HepG2 (cell line): ENCODE data around the gene GKN1.

Source experiments
- FOXA1 ChIP-seq, 2 experiments: fragments of 450-650 bp in 1 of 2; sonication (generic) in 1 of 2; formaldehyde crosslinking in 1 of 2; IDR thresholded peaks; 2 replicates each; pipeline versions ENCODE4 v1.4.0 to v1.6.1; 2016 to 2020; ENCODE audit warnings: missing genetic modification reagents in 1 of 2
- HDAC2 ChIP-seq: sonication (generic); formaldehyde crosslinking; IDR thresholded peaks from 2 replicates; pipeline ENCODE4 v1.4.0; 2020; ENCODE audit warnings: missing genetic modification reagents
- JUNB ChIP-seq: sonication (generic); formaldehyde crosslinking; IDR thresholded peaks from 2 replicates; pipeline ENCODE4 v1.8.0; 2022; ENCODE audit warnings: missing genetic modification reagents, mild to moderate bottlenecking, borderline replicate concordance
- KDM1A ChIP-seq: IDR thresholded peaks from 2 replicates; pipeline ENCODE4 v1.6.1; 2016; ENCODE audit warnings: missing compliant biosample characterization
- MAFK ChIP-seq, 2 experiments: IDR thresholded peaks in 1 of 2; conservative IDR thresholded peaks in 1 of 2; 2 replicates each; pipeline ENCODE4 v1.6.1; 2011; ENCODE audit warnings: improper control_type of control experiment in 2 of 2, low read length in 2 of 2
- MIER3 ChIP-seq: IDR thresholded peaks from 2 replicates; pipeline ENCODE4 v1.6.1; 2016; ENCODE audit warnings: missing compliant biosample characterization, borderline replicate concordance
- MXI1 ChIP-seq: IDR thresholded peaks from 3 replicates; pipeline ENCODE4 v1.6.1; 2012; ENCODE audit warnings: low read depth, low read length, inconsistent platforms, borderline replicate concordance
- NRL ChIP-seq: sonication (generic); formaldehyde crosslinking; IDR thresholded peaks from 2 replicates; pipeline ENCODE4 v1.5.0; 2020; ENCODE audit warnings: missing genetic modification reagents, mild to moderate bottlenecking, moderate library complexity, borderline replicate concordance
- TBP ChIP-seq: sonication (generic); formaldehyde crosslinking; IDR thresholded peaks from 2 replicates; pipeline ENCODE4 v1.5.0; 2020; ENCODE audit warnings: missing genetic modification reagents
- ZMYM3 ChIP-seq: sonication (generic); formaldehyde crosslinking; IDR thresholded peaks from 2 replicates; pipeline ENCODE4 v1.5.1; 2020; ENCODE audit warnings: mild to moderate bottlenecking, missing genetic modification reagents
- ZNF20 ChIP-seq: sonication (generic); formaldehyde crosslinking; IDR thresholded peaks from 2 replicates; pipeline ENCODE4 v1.4.0; 2020; ENCODE audit warnings: mild to moderate bottlenecking, moderate library complexity, missing genetic modification reagents
- ZNF879 ChIP-seq: sonication (generic); formaldehyde crosslinking; IDR thresholded peaks from 2 replicates; pipeline ENCODE4 v1.8.1; 2023; ENCODE audit warnings: missing genetic modification reagents
- TF ChIP-seq, protein P1 (sequence below): sonication (generic); formaldehyde crosslinking; IDR thresholded peaks from 2 replicates; pipeline ENCODE4 v1.4.0; 2020; ENCODE audit warnings: missing genetic modification reagents, borderline replicate concordance

DNA sequence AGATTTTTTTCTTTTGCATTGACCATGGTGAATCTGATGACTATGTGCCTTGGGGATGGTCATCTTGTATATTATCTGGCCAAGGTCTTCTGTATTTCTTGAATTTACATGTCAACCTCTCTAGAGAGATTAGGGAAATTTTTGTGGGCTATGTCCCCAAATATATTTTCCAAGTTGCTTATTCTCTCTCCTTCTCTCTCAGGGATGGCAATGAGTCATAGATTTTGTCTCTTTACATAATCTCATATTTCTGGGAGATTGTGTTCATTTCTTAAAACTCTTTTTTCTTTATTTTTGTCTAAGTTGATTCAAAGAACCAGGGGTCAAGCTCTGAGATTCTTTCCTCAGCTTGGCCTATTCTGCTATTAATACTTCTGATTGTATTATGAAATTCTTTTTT is 31.6 kb upstream of the GKN1 start:
- TF ChIP-seq NRL (CRISPR knock-in tag) = no peak
- TF ChIP-seq FOXA1 (IDR thresholded peaks at IDR 0.05) = no peak
- no peak for TF ChIP-seq FOXA1 (CRISPR knock-in tag; IDR thresholded peaks at IDR 0.05)
- no peak for TF ChIP-seq MIER3 (CRISPR knock-in tag)
- TF ChIP-seq JUNB (CRISPR knock-in tag) = no peak
- no peak for TF ChIP-seq ZMYM3 (CRISPR knock-in tag)
- TF ChIP-seq KDM1A (CRISPR knock-in tag) = no peak
- no peak for TF ChIP-seq TBP (CRISPR knock-in tag)
- no peak for TF ChIP-seq ZNF879
- no peak for TF ChIP-seq MAFK (conservative IDR thresholded peaks at IDR 0.05 in 1 of 2, IDR thresholded peaks at IDR 0.05 in 1 of 2; ENCODE audit: low read length in 2 of 2)
- TF ChIP-seq ZNF20 (CRISPR knock-in tag) = no peak
- no peak for TF ChIP-seq HDAC2 (CRISPR knock-in tag)
- no peak for TF ChIP-seq MXI1
- TF ChIP-seq, protein P1, sequence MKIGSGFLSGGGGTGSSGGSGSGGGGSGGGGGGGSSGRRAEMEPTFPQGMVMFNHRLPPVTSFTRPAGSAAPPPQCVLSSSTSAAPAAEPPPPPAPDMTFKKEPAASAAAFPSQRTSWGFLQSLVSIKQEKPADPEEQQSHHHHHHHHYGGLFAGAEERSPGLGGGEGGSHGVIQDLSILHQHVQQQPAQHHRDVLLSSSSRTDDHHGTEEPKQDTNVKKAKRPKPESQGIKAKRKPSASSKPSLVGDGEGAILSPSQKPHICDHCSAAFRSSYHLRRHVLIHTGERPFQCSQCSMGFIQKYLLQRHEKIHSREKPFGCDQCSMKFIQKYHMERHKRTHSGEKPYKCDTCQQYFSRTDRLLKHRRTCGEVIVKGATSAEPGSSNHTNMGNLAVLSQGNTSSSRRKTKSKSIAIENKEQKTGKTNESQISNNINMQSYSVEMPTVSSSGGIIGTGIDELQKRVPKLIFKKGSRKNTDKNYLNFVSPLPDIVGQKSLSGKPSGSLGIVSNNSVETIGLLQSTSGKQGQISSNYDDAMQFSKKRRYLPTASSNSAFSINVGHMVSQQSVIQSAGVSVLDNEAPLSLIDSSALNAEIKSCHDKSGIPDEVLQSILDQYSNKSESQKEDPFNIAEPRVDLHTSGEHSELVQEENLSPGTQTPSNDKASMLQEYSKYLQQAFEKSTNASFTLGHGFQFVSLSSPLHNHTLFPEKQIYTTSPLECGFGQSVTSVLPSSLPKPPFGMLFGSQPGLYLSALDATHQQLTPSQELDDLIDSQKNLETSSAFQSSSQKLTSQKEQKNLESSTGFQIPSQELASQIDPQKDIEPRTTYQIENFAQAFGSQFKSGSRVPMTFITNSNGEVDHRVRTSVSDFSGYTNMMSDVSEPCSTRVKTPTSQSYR (CRISPR knock-in tag) = no peak
